ENCODE data around the gene NTF4.

Gene NTF4

DNA sequence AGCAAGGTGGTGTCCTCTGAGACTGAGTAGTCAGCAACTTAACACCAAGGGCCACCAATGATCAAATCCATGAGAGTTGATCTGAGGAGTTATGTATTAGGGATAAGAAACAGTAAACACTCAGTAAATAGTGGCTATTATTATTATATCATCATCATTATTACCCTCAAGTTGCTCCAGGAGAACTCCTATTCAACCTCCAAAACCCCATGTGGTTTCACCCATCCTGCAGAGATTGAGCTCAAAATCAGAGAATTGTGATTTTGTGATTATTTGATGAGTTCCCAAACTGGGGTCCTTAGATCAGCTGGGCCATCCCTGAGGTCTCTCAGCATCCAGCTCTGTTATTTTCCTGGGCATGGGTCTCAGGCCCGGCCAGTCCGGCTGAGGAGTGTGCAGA, 3.6 kb downstream of the NTF4 start:
- Histone ChIP-seq H3K9ac (ENCODE audit: low read length) (no peak overlapping the region), H3F3A (ENCODE audit: insufficient read depth, low read length) (no peaks in the 10 kb centered on the region), H4K20me1 (ENCODE audit: insufficient read depth, low read length) (no peaks in the 10 kb centered on the region), H2AFZ (ENCODE audit: low read length) (no peak overlapping the region), H3K4me1 (ENCODE audit: low read length) (peaks cover 14% of the 10 kb centered on the region), H3K4me3 (ENCODE audit: low read length) (no peak overlapping the region), H3K79me2 (ENCODE audit: low read length) (no peaks in the 10 kb centered on the region), H3K9me2 (replicated peaks; ENCODE audit: insufficient read depth, low read length) (no peaks in the 10 kb centered on the region), H3K27ac (ENCODE audit: low read length) (no peak overlapping the region), H3K36me3 (replicated peaks; ENCODE audit: insufficient read depth, low read length) (no peaks in the 10 kb centered on the region), H3K9me3 (replicated peaks; ENCODE audit: insufficient read depth, low read length) (no peaks in the 10 kb centered on the region), H3K27me3 (replicated peaks; ENCODE audit: insufficient read depth, low read length) (peaks cover 89% of the 10 kb centered on the region), H3K4me2 (ENCODE audit: low read depth, low read length) (peak overlapping the region; percentile 25; the same call in 1 of the 2 replicates)
- no peak for TF ChIP-seq EZH2phosphoT487 (IDR thresholded peaks at IDR 0.05; ENCODE audit: low read length)
- TF ChIP-seq, protein P1, sequence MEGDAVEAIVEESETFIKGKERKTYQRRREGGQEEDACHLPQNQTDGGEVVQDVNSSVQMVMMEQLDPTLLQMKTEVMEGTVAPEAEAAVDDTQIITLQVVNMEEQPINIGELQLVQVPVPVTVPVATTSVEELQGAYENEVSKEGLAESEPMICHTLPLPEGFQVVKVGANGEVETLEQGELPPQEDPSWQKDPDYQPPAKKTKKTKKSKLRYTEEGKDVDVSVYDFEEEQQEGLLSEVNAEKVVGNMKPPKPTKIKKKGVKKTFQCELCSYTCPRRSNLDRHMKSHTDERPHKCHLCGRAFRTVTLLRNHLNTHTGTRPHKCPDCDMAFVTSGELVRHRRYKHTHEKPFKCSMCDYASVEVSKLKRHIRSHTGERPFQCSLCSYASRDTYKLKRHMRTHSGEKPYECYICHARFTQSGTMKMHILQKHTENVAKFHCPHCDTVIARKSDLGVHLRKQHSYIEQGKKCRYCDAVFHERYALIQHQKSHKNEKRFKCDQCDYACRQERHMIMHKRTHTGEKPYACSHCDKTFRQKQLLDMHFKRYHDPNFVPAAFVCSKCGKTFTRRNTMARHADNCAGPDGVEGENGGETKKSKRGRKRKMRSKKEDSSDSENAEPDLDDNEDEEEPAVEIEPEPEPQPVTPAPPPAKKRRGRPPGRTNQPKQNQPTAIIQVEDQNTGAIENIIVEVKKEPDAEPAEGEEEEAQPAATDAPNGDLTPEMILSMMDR (IDR thresholded peaks at IDR 0.05; ENCODE audit: low read length): no peak
- TF ChIP-seq EZH2 (optimal IDR thresholded peaks at IDR 0.05; ENCODE audit: low read depth, low read length): no peak
- DNase-seq: no peak

DNA sequence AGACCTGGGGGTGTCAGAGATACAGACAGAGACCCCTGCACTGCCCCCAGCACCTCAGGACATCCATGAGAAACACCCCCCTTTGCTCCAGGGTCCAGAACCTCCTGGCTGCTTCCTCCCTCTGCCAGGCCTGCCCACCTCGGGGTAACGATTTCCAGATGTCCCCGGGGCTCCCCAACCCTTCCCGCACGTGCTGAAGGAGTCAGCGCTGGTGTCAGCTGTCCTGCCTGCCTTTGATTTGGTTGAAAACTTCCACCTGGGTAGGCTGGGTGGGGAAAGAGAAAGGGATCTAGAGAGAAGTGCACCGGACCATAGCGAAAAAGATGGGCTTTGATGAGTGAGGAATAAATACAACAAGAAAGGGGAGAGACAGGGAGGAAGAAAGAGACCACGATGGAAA, 5.6 kb downstream of the NTF4 start:
- Histone ChIP-seq H3K4me3 (ENCODE audit: low read length) (no peak overlapping the region), H4K20me1 (ENCODE audit: insufficient read depth, low read length) (no peaks in the 10 kb centered on the region), H3K9me2 (replicated peaks; ENCODE audit: insufficient read depth, low read length) (no peaks in the 10 kb centered on the region), H3F3A (ENCODE audit: insufficient read depth, low read length) (no peaks in the 10 kb centered on the region), H3K4me2 (ENCODE audit: low read depth, low read length) (no peak overlapping the region), H3K79me2 (ENCODE audit: low read length) (no peaks in the 10 kb centered on the region), H3K9me3 (replicated peaks; ENCODE audit: insufficient read depth, low read length) (no peaks in the 10 kb centered on the region), H3K27ac (ENCODE audit: low read length) (no peak overlapping the region), H2AFZ (ENCODE audit: low read length) (no peak overlapping the region), H3K27me3 (replicated peaks; ENCODE audit: insufficient read depth, low read length) (peaks cover 81% of the 10 kb centered on the region), H3K9ac (ENCODE audit: low read length) (no peak overlapping the region), H3K4me1 (ENCODE audit: low read length) (peaks cover 14% of the 10 kb centered on the region), H3K36me3 (replicated peaks; ENCODE audit: insufficient read depth, low read length) (no peaks in the 10 kb centered on the region)
- DNase-seq: no peak
- TF ChIP-seq EZH2 (optimal IDR thresholded peaks at IDR 0.05; ENCODE audit: low read depth, low read length) (no peak), EZH2phosphoT487 (IDR thresholded peaks at IDR 0.05; ENCODE audit: low read length) (no peak)
- TF ChIP-seq, protein P1 (IDR thresholded peaks at IDR 0.05; ENCODE audit: low read length): no peak

DNA sequence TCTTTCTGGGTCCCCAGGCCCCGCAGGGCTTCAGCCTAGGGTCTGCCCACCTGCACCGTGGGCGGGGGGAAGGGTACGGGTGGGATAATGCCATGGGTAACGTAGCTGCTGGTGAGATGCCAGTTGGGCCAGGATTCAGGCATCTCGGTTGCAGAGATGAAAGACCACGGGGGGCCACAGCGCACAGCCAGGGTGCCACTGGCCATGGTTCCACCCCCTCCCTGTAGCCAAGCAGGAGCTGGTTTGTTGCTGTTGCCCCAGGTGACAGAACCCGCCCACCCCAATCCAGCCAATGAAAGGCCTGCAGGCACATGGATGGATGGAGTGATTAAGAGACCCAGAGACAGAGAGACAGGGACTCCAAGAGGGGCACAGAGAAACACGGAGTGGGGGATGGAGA, 6.1 kb downstream of the NTF4 start:
- no peak overlapping the region for H3K9ac ChIP-seq (ENCODE audit: low read length)
- no peaks in the 10 kb centered on the region for H3K36me3 ChIP-seq (replicated peaks; ENCODE audit: insufficient read depth, low read length)
- no peaks in the 10 kb centered on the region for H4K20me1 ChIP-seq (ENCODE audit: insufficient read depth, low read length)
- H3K4me3 ChIP-seq (ENCODE audit: low read length): no peak overlapping the region
- no peak overlapping the region for H3K4me2 ChIP-seq (ENCODE audit: low read depth, low read length)
- no peaks in the 10 kb centered on the region for H3K9me3 ChIP-seq (replicated peaks; ENCODE audit: insufficient read depth, low read length)
- H3K79me2 ChIP-seq (ENCODE audit: low read length): no peaks in the 10 kb centered on the region
- DNase-seq: no peak
- no peaks in the 10 kb centered on the region for H3F3A ChIP-seq (ENCODE audit: insufficient read depth, low read length)
- H3K4me1 ChIP-seq (ENCODE audit: low read length): peaks cover 14% of the 10 kb centered on the region
- no peaks in the 10 kb centered on the region for H3K9me2 ChIP-seq (replicated peaks; ENCODE audit: insufficient read depth, low read length)
- H3K27ac ChIP-seq (ENCODE audit: low read length): no peak overlapping the region
- peaks cover 78% of the 10 kb centered on the region for H3K27me3 ChIP-seq (replicated peaks; ENCODE audit: insufficient read depth, low read length)
- TF ChIP-seq, protein P1 (IDR thresholded peaks at IDR 0.05; ENCODE audit: low read length): no peak
- TF ChIP-seq EZH2phosphoT487 (IDR thresholded peaks at IDR 0.05; ENCODE audit: low read length): no peak
- no peak for TF ChIP-seq EZH2 (optimal IDR thresholded peaks at IDR 0.05; ENCODE audit: low read depth, low read length)
- no peak overlapping the region for H2AFZ ChIP-seq (ENCODE audit: low read length)

All from MM.1S (cell line).